ENCODE results near the gene CENPL. TPM values are rescaled to one million over a fixed set of nuclear protein-coding genes. Genes with fewer than 3 reads are reported as not detected.
"Not testable (repeated sequence)": the region's sequence is repeated elsewhere in the genome, so short reads cannot be mapped to it uniquely, and the experiment has no call there.

CENPL gene
- 13.4 and 19.6 TPM in 2 replicates for total RNA-seq

- peak; percentile 99 for DNase-seq
Observed at GRCh38 chr1:173824315-173825081, at the start of gene CENPL, which contains the start of gene DARS2. Gene CENPL, minus strand, starts transcription at chr1:173824883. Its CDS starts 13,584 bp downstream, at chr1:173811299. Gene DARS2, plus strand, starts transcription at chr1:173824673. Its CDS starts 557 bp downstream, at chr1:173825230.

GRCh38 chr1:173871500-173871899, 46.8 kb upstream of the CENPL start:
- DNase-seq = no peak

- peak; percentile 66 for DNase-seq
Observed at GRCh38 chr1:173871091-173871490, 46.4 kb upstream of the CENPL start.

DNA sequence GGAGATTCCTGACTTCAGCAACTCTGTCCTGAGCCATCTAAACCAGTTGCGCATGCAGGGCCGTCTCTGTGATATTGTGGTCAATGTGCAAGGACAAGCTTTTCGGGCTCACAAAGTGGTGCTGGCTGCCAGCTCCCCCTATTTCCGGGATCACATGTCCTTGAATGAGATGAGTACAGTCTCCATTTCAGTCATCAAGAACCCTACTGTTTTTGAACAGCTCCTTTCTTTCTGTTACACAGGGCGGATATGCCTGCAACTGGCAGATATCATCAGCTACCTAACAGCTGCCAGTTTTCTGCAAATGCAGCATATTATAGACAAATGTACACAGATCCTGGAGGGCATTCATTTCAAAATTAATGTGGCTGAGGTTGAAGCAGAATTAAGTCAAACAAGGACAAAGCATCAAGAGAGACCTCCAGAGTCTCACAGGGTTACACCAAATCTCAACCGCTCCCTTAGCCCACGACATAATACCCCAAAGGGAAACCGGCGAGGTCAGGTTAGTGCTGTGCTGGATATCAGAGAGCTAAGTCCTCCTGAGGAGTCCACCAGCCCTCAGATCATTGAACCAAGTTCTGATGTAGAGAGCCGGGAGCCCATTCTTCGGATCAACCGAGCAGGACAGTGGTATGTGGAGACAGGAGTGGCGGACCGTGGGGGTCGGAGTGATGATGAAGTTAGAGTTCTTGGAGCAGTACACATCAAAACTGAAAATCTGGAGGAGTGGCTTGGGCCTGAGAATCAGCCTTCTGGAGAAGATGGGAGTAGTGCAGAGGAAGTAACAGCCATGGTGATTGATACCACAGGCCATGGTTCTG, 45.8 kb upstream of the CENPL start:
- DNase-seq = peak; percentile 79

- DNase-seq = no peak
Observed at GRCh38 chr1:173869021-173869359, 44.3 kb upstream of the CENPL start.

GRCh38 chr1:173868266-173869020, 43.8 kb upstream of the CENPL start, which contains the start of gene ZBTB37:
Gene ZBTB37, plus strand, starts transcription at chr1:173868380. Its CDS starts 1,846 bp downstream, at chr1:173870226.
- peak; percentile 71 for DNase-seq

- DNase-seq = peak; percentile 100
Observed at GRCh38 chr1:173867753-173868265, 43.1 kb upstream of the CENPL start, which contains the start of gene GAS5. Gene GAS5, minus strand, starts transcription at chr1:173867989.

- DNase-seq = peak; percentile 63
Observed at GRCh38 chr1:173867141-173867752, 42.6 kb upstream of the CENPL start.

DNA sequence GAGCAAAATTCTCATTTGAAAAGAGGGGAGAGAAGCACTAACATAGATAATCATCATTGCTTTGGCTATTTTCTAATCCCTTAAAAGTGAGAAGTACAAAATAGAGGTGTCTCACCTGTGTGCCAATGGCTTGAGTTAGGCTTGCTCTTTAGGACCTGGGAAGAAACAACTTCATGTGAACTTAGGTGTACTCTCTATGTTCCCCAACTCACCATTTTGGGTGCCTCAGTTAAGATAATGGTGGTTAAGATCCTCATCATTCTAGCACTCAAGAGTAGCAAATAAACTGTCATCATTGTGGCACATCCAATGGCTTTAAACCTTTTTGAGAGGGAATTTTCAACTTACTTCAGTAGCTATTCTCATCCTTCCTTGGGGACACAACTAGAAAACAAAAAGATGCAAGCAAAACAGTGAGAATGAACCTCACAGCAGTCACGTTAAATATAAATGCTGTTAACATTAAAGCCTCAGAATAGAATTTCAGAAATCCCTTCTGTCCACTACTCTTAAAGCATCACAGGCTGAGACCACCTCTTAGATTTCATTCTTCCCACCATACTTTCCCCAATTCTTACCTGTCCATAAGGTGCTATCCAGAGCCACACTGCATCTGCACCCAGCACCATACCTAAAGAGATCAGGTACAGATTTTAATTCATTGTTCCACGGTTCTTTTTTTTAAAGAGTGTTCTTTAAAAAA, 41.9 kb upstream of the CENPL start:
- DNase-seq = no peak

DNA sequence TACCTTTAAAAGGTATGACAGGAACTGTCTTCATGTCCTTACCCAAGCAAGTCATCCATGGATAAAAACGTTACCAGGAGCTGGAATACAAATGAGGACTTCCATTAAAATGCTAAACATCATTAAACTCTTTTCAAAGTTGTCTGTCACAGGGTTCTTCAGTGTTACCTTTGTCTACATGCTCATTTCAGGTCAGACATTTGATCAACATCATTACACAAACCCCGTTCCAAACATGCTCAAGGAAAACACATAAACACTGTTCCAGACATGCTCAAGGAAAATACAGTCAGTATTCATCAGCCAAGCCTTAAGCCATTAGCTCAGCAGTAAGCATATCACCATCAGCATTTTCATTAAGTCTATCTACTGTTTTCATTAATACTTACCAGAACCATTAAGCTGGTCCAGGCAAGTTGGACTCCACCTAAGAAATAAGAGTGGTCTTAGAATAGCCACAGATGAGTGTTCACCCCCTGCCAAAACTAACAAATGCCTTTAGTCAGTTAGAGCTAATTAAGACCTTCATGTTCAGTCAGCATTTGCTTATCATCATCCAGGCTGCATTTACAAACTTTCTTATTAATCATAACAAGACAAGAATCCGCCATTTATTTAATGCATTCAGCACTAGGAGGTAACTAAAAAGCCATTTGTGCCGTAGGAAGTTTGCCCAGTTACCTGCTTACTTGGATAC, 40.9 kb upstream of the CENPL start:
- no peak for DNase-seq

DNA sequence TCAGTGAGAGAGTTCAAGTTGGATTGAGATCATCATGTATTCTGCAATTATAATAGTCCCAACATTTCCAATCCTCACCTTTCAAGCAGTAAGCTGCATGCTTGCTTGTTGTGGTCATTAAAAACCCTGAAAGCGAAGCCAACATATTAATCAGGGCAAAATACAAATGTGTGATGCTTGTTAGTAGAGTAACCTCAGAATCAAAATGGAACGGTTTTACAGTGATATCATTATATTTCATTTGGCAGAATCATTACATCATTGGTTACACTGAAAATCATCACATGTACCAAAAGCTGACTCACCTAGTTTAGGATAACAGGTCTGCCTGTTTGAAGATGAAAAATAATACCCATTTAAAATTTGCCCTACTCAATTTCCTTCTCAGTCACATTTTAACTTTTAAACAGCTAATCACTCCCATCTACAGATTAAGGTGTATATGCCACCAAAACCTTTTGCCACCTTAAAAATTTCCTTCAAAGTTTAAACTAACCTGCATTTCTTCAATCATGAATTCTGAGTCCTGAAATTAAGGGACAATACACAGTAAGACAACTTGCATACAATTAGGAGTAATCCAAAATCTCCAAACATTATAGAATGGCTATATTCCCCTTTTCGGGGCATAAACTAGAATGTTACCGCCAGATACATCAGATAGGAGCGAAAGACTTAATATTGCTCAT, 39.6 kb upstream of the CENPL start:
- DNase-seq = no peak

DNA sequence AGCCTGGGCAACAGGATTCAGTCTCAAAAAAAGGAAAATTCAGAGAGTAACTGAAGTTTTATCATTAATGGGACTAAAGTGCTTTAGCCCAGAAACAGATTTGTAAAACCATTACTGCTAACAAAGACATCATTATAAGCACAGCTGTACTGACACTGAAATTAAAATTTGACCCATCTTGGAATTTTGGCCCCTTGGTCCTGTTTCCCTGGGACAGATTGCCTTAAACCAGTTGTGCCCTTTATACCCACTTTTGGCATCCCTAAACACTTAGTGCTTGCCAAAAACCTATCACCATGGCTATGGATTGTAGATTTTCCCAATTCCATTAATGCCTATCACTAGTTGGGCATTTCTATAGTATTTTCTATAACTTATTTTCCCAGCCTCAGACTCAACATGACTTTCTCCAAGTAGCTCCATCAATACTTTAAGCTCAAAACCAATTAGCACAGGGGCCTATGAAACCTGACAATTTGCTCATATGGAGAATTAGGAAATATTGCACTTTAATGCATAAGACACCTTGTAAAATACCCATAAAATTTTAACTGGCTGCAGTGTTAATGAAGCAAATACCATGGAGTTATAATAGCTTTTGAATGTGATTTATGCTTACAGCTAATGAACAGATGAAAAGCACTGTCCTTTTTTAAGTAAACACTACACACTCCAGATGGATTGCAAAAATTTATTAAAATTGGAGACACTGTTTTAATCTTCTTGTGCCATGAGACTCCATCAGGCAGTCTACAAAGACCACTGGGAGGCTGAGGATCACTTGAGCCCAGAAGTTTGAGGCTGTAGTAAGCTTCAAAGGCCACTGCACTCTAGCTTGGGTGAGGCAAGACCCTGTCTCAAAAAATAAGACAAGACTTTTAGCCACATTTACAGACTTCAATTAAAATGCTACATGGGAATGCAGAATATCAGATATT, 38.8 kb upstream of the CENPL start:
- DNase-seq = no peak

DNA sequence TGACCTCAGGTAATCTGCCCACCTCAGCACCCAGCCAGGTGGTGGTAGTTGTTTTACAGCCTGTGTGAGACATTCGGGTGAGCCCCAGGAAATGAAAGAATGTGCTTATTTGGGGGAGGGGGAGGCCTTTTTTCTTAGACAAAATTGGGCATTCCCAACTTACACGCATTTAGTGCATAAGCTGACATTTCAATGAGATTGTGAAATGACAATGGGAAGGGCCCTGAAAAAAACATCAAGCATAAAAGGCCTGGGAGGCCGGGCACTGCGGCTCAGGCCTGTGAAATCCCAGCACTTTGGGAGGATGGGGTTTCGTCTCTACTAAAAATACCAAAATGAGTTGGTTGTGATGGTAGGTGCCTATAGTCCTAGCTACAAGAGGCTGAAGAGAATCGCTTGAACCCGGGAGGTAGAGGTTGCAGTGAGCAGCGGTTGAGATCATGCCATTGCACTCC, 38.1 kb upstream of the CENPL start:
- DNase-seq = no peak

GRCh38 chr1:173862146-173862768, 37.6 kb upstream of the CENPL start:
- not testable (repeated sequence) for DNase-seq

GRCh38 chr1:173861731-173862145, 37.1 kb upstream of the CENPL start:
- no peak for DNase-seq

DNA sequence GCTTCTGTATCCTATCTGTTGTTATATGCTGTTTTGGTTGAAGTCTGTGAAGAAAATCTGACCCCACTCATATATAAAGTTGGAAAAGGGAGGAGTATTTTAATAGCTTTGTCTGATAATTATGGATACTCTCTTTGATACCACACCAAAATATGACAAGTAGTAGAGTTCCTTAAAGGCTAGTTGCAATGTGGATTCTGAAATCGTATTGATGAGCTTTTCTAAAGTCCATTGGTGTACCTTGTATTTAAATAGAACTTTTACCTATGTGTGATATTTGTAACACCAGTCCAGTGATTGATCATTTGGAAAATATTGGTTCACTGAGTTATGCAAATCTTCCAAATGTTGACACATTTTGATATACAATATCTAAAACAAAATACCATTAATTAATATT, 35.4 kb upstream of the CENPL start:
- no peak for DNase-seq

DNA sequence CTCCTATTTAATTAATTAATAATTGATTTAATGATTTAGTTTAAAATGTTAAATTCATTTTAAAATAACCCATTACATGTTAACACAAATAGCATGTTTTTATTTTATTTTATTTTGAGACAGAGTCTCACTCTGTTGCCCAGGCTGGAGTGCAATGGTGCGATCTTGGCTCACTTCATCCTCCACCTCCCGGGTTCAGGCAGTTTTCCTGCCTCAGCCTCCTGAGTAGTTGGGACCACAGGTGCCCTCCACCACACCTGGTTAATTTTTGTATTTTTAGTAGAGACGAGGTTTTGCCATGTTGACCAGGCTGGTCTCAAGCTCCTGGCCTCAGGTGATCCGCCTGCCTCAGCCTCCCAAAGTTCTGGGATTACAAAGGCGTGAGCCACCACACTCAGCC, 34.9 kb upstream of the CENPL start:
- DNase-seq = not testable (repeated sequence)

GRCh38 chr1:173857363-173857917, 32.8 kb upstream of the CENPL start:
- DNase-seq = no peak

Measured in dermis blood vessel endothelial cell (primary cell).